HEK293 (cell line): ENCODE results near the gene RASL10A.

Experiments used
- KLF10 ChIP-seq: fragments of 450-650 bp; IDR thresholded peaks from 2 replicates; pipeline ENCODE4 v1.5.1; 2018; ENCODE audit warnings: missing biosample characterization, mild to moderate bottlenecking, missing genetic modification characterization
- KLF16 ChIP-seq: fragments of 450-650 bp; formaldehyde crosslinking; IDR thresholded peaks from 2 replicates; pipeline ENCODE4 v1.5.1; 2017; ENCODE audit warnings: missing biosample characterization, missing genetic modification characterization
- KLF9 ChIP-seq: fragments of 450-650 bp; formaldehyde crosslinking; IDR thresholded peaks from 2 replicates; pipeline ENCODE4 v1.5.1; 2016; ENCODE audit warnings: missing biosample characterization, missing genetic modification characterization, low read depth
- YY1 ChIP-seq: fragments of 450-650 bp; formaldehyde crosslinking; IDR thresholded peaks from 2 replicates; pipeline ENCODE4 v1.5.1; 2018; ENCODE audit warnings: missing biosample characterization, missing genetic modification characterization
- ZBTB1 ChIP-seq: fragments of 450-650 bp; formaldehyde crosslinking; IDR thresholded peaks from 2 replicates; pipeline ENCODE4 v1.5.1; 2016; ENCODE audit warnings: missing biosample characterization, missing genetic modification characterization
- ZIC2 ChIP-seq: fragments of 450-650 bp; formaldehyde crosslinking; IDR thresholded peaks from 2 replicates; pipeline ENCODE4 v1.5.1; 2016; ENCODE audit warnings: missing biosample characterization, missing genetic modification characterization
- ZNF274 ChIP-seq, 2 experiments: fragments of 200-500 bp in 1 of 2; fragments of 450-650 bp in 1 of 2; sonication (Bioruptor generic) in 1 of 2; formaldehyde crosslinking in 1 of 2; IDR thresholded peaks; 2 replicates each; pipeline versions ENCODE4 v1.5.1 to v1.6.1; 2014 to 2016; ENCODE audit warnings: borderline replicate concordance in 1 of 2, inconsistent platforms in 1 of 2, low read length in 1 of 2, missing biosample characterization in 1 of 2, missing genetic modification characterization in 1 of 2
- ZNF311 ChIP-seq: fragments of 450-650 bp; formaldehyde crosslinking; IDR thresholded peaks from 2 replicates; pipeline ENCODE4 v1.5.1; 2017; ENCODE audit warnings: missing biosample characterization, missing genetic modification characterization, borderline replicate concordance
- ZNF624 ChIP-seq: fragments of 450-650 bp; formaldehyde crosslinking; IDR thresholded peaks from 2 replicates; pipeline ENCODE4 v1.5.1; 2017; ENCODE audit warnings: missing biosample characterization, missing genetic modification characterization
- TF ChIP-seq, protein P1 (sequence below): fragments of 450-650 bp; formaldehyde crosslinking; IDR thresholded peaks from 2 replicates; pipeline ENCODE4 v1.5.1; 2016; ENCODE audit warnings: missing biosample characterization, missing genetic modification characterization
- TF ChIP-seq, protein P2 (sequence below): fragments of 450-650 bp; formaldehyde crosslinking; IDR thresholded peaks from 2 replicates; pipeline ENCODE4 v1.5.1; 2016; ENCODE audit warnings: missing biosample characterization, missing genetic modification characterization

DNA sequence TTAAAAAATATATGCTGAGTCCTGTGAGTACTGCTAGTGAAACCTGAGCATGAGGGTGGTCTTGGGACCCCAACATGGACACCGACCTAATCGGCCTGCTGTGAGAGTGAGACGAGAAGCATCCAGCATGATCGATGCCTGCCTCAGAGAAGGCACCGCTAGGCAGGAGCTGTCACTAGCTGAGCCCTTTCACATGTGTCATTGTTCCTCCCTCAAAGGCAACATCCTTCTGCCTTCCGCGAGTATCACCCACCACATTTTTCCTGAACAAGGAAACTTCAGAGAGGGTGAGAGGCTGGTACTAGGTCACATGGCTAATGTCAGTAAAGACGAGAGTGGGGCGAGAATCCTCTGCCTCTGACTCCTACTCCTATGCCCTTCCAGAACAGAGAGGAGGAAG, 37.3 kb upstream of the RASL10A start:
- TF ChIP-seq ZNF624 (tag by site-specific recombination), result no peak
- no peak for TF ChIP-seq YY1
- no peak for TF ChIP-seq KLF9 (tag by site-specific recombination)
- TF ChIP-seq KLF16 (tag by site-specific recombination), result no peak
- TF ChIP-seq ZIC2 (tag by site-specific recombination), result no peak
- TF ChIP-seq, protein P1, sequence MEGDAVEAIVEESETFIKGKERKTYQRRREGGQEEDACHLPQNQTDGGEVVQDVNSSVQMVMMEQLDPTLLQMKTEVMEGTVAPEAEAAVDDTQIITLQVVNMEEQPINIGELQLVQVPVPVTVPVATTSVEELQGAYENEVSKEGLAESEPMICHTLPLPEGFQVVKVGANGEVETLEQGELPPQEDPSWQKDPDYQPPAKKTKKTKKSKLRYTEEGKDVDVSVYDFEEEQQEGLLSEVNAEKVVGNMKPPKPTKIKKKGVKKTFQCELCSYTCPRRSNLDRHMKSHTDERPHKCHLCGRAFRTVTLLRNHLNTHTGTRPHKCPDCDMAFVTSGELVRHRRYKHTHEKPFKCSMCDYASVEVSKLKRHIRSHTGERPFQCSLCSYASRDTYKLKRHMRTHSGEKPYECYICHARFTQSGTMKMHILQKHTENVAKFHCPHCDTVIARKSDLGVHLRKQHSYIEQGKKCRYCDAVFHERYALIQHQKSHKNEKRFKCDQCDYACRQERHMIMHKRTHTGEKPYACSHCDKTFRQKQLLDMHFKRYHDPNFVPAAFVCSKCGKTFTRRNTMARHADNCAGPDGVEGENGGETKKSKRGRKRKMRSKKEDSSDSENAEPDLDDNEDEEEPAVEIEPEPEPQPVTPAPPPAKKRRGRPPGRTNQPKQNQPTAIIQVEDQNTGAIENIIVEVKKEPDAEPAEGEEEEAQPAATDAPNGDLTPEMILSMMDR (tag by site-specific recombination), result no peak
- TF ChIP-seq ZBTB1 (tag by site-specific recombination), result no peak
- TF ChIP-seq, protein P2, sequence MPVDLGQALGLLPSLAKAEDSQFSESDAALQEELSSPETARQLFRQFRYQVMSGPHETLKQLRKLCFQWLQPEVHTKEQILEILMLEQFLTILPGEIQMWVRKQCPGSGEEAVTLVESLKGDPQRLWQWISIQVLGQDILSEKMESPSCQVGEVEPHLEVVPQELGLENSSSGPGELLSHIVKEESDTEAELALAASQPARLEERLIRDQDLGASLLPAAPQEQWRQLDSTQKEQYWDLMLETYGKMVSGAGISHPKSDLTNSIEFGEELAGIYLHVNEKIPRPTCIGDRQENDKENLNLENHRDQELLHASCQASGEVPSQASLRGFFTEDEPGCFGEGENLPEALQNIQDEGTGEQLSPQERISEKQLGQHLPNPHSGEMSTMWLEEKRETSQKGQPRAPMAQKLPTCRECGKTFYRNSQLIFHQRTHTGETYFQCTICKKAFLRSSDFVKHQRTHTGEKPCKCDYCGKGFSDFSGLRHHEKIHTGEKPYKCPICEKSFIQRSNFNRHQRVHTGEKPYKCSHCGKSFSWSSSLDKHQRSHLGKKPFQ (tag by site-specific recombination), result no peak
- TF ChIP-seq KLF10 (tag by site-specific recombination), result no peak
- no peak for TF ChIP-seq ZNF311 (tag by site-specific recombination)
- no peak for TF ChIP-seq ZNF274 (IDR thresholded peaks at IDR 0.05; ENCODE audit: low read length)
- TF ChIP-seq ZNF274 (tag by site-specific recombination; IDR thresholded peaks at IDR 0.05; ENCODE audit: borderline replicate concordance), result no peak
